ENCODE results near the gene CNR1.

CNR1 gene

DNA sequence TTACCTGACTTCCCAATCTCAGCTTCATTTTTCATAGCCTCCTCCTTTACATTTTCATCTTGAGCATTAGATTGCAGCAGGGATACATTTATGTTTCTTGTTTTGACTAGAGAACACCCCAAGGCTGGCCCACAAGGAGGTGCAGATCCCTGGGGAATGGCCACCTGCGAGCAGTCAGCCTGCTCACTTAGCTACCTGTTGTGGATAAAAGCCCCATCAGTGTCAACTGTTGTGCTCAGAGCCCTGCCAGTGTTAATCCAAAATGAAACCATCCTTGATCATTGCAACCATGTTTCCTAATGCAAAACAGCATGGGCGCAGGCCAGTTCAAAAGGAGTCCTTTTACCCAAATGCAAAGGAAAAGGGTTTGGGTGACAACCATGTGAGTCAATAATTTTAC lies 50.8 kb downstream of the CNR1 start:
- H3K4me3 ChIP-seq (ENCODE audit: low read length) = no peak overlapping the region
- DNase-seq (ENCODE audit: low read depth) = no peak
- TF ChIP-seq, protein P1, sequence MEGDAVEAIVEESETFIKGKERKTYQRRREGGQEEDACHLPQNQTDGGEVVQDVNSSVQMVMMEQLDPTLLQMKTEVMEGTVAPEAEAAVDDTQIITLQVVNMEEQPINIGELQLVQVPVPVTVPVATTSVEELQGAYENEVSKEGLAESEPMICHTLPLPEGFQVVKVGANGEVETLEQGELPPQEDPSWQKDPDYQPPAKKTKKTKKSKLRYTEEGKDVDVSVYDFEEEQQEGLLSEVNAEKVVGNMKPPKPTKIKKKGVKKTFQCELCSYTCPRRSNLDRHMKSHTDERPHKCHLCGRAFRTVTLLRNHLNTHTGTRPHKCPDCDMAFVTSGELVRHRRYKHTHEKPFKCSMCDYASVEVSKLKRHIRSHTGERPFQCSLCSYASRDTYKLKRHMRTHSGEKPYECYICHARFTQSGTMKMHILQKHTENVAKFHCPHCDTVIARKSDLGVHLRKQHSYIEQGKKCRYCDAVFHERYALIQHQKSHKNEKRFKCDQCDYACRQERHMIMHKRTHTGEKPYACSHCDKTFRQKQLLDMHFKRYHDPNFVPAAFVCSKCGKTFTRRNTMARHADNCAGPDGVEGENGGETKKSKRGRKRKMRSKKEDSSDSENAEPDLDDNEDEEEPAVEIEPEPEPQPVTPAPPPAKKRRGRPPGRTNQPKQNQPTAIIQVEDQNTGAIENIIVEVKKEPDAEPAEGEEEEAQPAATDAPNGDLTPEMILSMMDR (IDR thresholded peaks at IDR 0.05; ENCODE audit: insufficient read depth, low read depth, low read length, missing control alignments) = no peak

DNA sequence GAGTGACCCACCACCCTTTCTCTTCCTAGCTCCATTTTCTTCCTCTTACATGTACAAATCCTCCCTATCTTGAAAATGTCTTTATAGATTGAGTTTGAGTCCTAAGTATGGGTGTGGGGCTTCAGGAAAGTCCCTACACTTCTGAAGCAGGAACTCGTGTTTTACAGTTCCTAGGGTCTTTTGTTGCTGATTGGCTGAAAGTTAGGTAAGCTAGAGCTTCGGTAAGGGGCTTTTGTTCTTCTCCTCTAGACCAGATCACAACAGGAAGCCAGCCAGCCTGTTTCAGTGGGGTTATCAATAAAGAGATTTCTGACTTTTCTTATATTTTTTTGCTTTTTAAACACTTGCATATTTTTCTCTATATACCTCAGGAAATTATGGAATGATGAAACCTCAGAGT lies 51.3 kb downstream of the CNR1 start:
- DNase-seq (ENCODE audit: low read depth) = no peak
- TF ChIP-seq, protein P1 (IDR thresholded peaks at IDR 0.05; ENCODE audit: insufficient read depth, low read depth, low read length, missing control alignments) = no peak
- no peak overlapping the region for H3K4me3 ChIP-seq (ENCODE audit: low read length)

DNA sequence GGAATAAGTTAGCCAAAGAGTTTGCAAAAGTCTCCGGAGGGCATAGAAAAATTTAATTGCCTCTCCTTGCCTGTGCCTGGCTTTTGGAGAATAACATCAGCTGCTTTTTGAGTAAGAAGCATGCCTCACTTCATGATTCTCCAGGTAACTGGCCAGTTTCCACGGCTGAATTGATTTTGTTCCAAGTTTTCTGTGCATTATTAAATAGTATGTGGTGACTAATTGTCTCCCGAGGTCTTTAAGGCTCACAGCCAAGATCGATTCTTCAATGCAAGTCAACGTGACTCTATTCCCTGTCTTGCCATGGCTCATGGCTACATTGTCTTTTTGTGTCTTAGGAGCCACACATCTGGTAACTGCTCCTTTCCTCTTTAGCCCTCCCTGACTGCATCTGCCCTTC lies 54.2 kb downstream of the CNR1 start:
- DNase-seq (ENCODE audit: low read depth) = no peak
- TF ChIP-seq, protein P1 (IDR thresholded peaks at IDR 0.05; ENCODE audit: insufficient read depth, low read depth, low read length, missing control alignments) = no peak
- no peak overlapping the region for H3K4me3 ChIP-seq (ENCODE audit: low read length)

DNA sequence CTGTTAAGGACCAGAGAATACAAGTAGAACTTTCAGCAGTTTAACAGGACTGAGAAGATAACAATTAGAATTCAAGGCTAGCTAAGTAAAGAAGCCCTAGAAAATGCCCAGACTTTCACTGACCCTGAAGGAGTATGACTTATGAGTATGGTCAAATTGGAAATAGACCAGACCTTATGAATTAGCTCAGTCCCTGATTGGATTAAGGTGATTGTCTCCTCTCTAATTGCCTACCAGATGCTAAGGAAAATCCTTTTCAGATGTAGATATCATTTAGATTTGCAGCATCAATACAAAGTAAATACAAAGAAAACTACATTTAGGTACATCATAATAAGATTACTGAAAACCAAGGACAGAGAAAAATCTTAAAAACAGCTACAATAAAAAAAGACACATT lies 58.9 kb downstream of the CNR1 start:
- no peak for DNase-seq (ENCODE audit: low read depth)
- no peak overlapping the region for H3K4me3 ChIP-seq (ENCODE audit: low read length)
- TF ChIP-seq, protein P1 (IDR thresholded peaks at IDR 0.05; ENCODE audit: insufficient read depth, low read depth, low read length, missing control alignments) = no peak

DNA sequence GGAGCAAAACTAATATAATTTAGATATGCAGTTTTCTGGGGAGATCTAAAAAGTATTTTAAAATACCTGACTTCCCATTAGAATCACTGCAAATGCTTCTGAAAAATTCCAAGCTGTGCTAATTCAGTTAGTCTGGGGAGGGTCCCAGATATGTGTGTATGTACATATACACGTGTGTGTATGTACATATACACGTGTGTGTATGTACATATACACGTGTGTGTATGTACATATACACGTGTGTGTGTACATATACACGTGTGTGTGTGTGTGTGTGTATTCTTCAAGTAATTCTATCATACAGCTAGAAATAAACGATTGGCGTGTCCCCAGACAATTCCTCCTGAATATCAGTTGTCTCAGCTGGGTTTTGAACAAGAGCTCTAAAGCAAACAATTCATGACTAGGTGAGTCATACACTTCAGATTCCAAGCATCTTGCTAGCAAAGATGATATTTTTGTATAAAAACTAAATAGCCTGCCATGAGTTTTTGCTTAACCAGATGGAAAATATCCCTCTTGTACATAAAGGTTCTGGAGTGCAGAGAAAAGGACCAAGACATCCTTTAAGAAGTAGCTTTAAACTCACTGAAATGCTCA lies 60.3 kb downstream of the CNR1 start:
- no peak overlapping the region for H3K4me3 ChIP-seq (ENCODE audit: low read length)
- TF ChIP-seq, protein P1 (IDR thresholded peaks at IDR 0.05; ENCODE audit: insufficient read depth, low read depth, low read length, missing control alignments) = no peak
- DNase-seq (ENCODE audit: low read depth) = no peak

Data from epithelial cell of esophagus (primary cell).